KMS-11 (cell line): ENCODE measurements around the gene ERCC2.

Experiments used
- H2AFZ ChIP-seq: fragments of 200-600 bp; sonication (generic); 2 replicates; pipeline ENCODE4 v1.6.1; 2016; ENCODE audit warnings: antibody characterized with exemption, mixed run types, low read depth
- H3K27ac ChIP-seq: fragments of 200-600 bp; sonication (generic); 2 replicates; pipeline ENCODE4 v1.6.1; 2016; ENCODE audit warnings: mild to moderate bottlenecking, mixed run types
- H3K27me3 ChIP-seq: fragments of 200-600 bp; sonication (generic); 2 replicates; pipeline ENCODE4 v1.6.1; 2017; ENCODE audit warnings: mild to moderate bottlenecking, low read depth, mixed run types, moderate library complexity; ENCODE audit not compliant: insufficient read depth
- H3K36me3 ChIP-seq: fragments of 200-600 bp; sonication (generic); 2 replicates; pipeline ENCODE4 v1.6.1; 2017; ENCODE audit warnings: mild to moderate bottlenecking, mixed run types; ENCODE audit not compliant: insufficient read depth
- H3K4me1 ChIP-seq: fragments of 200-600 bp; sonication (generic); 2 replicates; pipeline ENCODE4 v1.6.1; 2016; ENCODE audit warnings: mild to moderate bottlenecking, low read depth, mixed run types; ENCODE audit not compliant: poor library complexity, severe bottlenecking
- H3K4me2 ChIP-seq: fragments of 200-600 bp; sonication (generic); 2 replicates; pipeline ENCODE4 v1.7.0; 2016; ENCODE audit warnings: mild to moderate bottlenecking, mixed run types
- H3K4me3 ChIP-seq: fragments of 200-600 bp; sonication (generic); IDR thresholded peaks from 2 replicates; pipeline ENCODE4 v1.6.1; 2017; ENCODE audit warnings: low read depth, low read length, mixed read lengths; ENCODE audit not compliant: insufficient read depth
- H3K79me2 ChIP-seq: fragments of 200-600 bp; sonication (generic); 2 replicates; pipeline ENCODE4 v1.6.1; 2016; ENCODE audit warnings: low read depth, mixed run types; ENCODE audit not compliant: insufficient read depth
- H3K9ac ChIP-seq: fragments of 200-600 bp; sonication (generic); 2 replicates; pipeline ENCODE4 v1.6.1; 2016; ENCODE audit warnings: mild to moderate bottlenecking, mixed run types
- H4K20me1 ChIP-seq: fragments of 200-600 bp; sonication (generic); 2 replicates; pipeline ENCODE4 v1.6.1; 2016; ENCODE audit warnings: mild to moderate bottlenecking, mixed run types; ENCODE audit not compliant: insufficient read depth
- TF ChIP-seq, protein P1 (sequence below): fragments of 200-600 bp; sonication (generic); conservative IDR thresholded peaks from 2 replicates; pipeline ENCODE4 v1.6.1; 2017; ENCODE audit warnings: low read depth, mild to moderate bottlenecking, antibody characterized with exemption, low read length, moderate library complexity, mixed read lengths

ERCC2 gene

DNA sequence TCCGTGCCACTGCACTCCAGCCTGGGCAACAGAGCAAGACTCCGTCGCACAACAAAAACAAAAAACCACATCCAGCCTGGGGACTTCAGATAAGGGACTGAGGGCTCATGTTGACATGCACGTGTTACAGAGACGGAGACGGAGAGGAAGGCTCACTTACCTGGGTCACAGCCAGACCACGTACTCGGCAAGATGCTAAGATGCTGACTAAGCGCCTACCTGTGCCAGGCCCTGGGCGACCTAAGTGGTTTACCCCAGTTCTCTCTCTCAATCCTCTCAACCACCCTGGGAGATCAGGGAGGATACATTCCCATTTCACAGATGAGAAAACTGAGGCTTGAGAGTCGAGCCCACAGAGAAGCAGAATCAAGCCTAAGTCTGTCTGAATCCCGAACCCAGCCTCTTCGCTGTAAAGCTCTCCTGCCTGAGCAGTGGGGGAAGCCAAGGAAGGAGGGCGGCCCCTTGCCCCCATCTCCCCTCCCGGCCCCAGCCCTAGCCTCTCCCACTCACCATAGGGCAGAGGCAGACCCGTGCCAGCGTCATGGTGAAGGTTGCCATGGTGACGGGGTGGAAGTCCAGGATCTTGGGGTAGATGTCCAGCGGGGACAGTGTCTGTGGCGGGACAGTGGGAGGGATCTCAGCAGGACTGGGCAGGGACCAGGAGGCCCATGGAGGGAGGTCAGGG is 13.5 kb downstream of the ERCC2 start:
- H3K36me3 ChIP-seq = no peaks in the 10 kb centered on the region
- no peaks in the 10 kb centered on the region for H3K4me1 ChIP-seq
- no peak overlapping the region for H3K4me3 ChIP-seq
- no peaks in the 10 kb centered on the region for H3K27me3 ChIP-seq
- no peak overlapping the region for H3K27ac ChIP-seq
- H3K4me2 ChIP-seq = no peak overlapping the region
- no peak overlapping the region for H2AFZ ChIP-seq
- TF ChIP-seq, protein P1, sequence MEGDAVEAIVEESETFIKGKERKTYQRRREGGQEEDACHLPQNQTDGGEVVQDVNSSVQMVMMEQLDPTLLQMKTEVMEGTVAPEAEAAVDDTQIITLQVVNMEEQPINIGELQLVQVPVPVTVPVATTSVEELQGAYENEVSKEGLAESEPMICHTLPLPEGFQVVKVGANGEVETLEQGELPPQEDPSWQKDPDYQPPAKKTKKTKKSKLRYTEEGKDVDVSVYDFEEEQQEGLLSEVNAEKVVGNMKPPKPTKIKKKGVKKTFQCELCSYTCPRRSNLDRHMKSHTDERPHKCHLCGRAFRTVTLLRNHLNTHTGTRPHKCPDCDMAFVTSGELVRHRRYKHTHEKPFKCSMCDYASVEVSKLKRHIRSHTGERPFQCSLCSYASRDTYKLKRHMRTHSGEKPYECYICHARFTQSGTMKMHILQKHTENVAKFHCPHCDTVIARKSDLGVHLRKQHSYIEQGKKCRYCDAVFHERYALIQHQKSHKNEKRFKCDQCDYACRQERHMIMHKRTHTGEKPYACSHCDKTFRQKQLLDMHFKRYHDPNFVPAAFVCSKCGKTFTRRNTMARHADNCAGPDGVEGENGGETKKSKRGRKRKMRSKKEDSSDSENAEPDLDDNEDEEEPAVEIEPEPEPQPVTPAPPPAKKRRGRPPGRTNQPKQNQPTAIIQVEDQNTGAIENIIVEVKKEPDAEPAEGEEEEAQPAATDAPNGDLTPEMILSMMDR = no peak
- no peaks in the 10 kb centered on the region for H3K79me2 ChIP-seq
- no peak overlapping the region for H3K9ac ChIP-seq
- H4K20me1 ChIP-seq = no peaks in the 10 kb centered on the region

DNA sequence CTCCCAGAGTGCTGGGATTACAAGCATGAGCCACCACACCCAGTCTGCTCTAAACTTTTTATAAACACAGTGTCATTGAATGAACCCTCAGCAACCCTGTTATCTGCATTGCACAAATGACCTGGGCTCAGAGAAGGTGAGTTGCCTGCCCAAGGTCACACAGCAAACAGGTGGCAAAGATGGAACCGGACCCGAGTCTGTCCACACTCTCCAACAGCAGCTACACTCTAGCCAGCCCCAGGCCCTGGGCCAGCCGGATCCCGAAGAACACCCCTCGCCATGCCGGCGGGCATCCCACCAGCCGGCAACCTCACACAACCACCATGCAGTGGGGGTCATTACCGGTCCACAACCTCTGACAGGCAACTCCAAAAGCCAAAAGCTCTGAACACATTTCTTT is 14.5 kb downstream of the ERCC2 start:
- Histone ChIP-seq H2AFZ (no peak overlapping the region), H3K27ac (no peak overlapping the region), H3K4me3 (no peak overlapping the region), H3K4me1 (no peaks in the 10 kb centered on the region), H3K9ac (no peak overlapping the region), H3K79me2 (no peaks in the 10 kb centered on the region), H3K36me3 (no peaks in the 10 kb centered on the region), H3K4me2 (no peak overlapping the region), H3K27me3 (no peaks in the 10 kb centered on the region), H4K20me1 (no peaks in the 10 kb centered on the region)
- TF ChIP-seq, protein P1 = no peak

DNA sequence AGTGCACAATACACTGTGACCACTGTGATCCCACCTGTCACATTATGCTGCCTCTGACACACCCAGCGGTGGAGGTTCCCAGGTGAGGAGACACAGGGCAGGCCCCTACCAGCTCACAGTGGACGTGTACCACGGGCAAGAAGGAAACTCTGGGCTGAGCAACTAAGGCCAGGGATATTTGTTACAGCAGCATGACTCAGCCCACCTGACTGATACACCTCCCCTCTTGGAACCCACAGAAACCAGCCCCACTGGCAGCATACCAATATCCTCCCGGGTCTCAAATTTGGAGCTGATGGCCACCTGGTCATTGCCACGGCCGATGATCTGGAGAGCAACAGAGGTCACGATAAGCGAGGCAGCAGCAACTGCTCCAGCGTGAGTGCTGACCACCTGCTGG is 15.0 kb downstream of the ERCC2 start:
- no peak overlapping the region for H3K4me3 ChIP-seq
- no peaks in the 10 kb centered on the region for H3K36me3 ChIP-seq
- TF ChIP-seq, protein P1 = no peak
- no peaks in the 10 kb centered on the region for H3K79me2 ChIP-seq
- H4K20me1 ChIP-seq = no peaks in the 10 kb centered on the region
- H3K27me3 ChIP-seq = no peaks in the 10 kb centered on the region
- H2AFZ ChIP-seq = no peak overlapping the region
- H3K27ac ChIP-seq = no peak overlapping the region
- H3K4me2 ChIP-seq = no peak overlapping the region
- no peak overlapping the region for H3K9ac ChIP-seq
- no peaks in the 10 kb centered on the region for H3K4me1 ChIP-seq

DNA sequence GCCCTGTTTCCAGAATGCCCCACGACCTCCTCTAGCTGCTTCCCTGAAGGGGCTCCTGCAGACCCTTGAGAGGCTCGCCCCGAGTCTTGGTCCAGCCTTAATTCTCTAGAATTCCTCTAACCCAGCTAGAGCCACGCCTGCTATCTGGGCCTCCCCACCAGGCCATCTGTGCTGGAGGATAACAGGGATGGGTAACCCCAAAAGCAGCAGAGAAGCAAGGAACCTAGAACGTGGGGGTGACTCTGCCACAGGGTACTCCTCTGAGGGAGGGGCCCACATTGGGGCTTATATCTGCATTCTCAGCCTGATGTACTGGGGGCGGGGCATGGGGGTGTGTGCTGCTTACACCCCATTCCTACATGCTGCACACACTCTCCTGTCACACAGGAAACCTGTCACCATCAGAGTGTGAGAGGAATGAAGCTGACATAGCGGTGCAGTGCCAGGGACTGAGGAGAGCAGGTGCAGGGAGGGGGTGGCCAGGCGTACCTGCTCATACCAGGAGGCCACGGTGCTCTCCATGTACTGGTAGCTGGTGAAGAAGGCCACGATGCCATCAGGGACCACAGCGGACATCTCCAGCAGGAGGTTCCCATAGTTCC is 16.0 kb downstream of the ERCC2 start:
- H3K36me3 ChIP-seq = no peaks in the 10 kb centered on the region
- TF ChIP-seq, protein P1 = no peak
- no peak overlapping the region for H2AFZ ChIP-seq

More for the DNA sequence above, 16.0 kb downstream of the ERCC2 start:
- Histone ChIP-seq H3K9ac (no peak overlapping the region), H3K79me2 (no peaks in the 10 kb centered on the region), H3K27ac (no peak overlapping the region), H4K20me1 (no peaks in the 10 kb centered on the region), H3K4me1 (no peaks in the 10 kb centered on the region), H3K4me2 (no peak overlapping the region), H3K4me3 (no peak overlapping the region), H3K27me3 (no peaks in the 10 kb centered on the region)
